ENCODE data around the gene OR51G1. TPM values are rescaled to one million over a fixed set of nuclear protein-coding genes. Genes with fewer than 3 reads are reported as not detected.
"Not testable (repeated sequence)": the region's sequence is repeated elsewhere in the genome, so short reads cannot be mapped to it uniquely, and the experiment has no call there.

OR51G1 gene
- total and polyA plus RNA-seq, 10 of the 15 experiments (the other 5 are each of a cell fraction or from before 2014, with no cell fraction given): not detected

- in situ Hi-C loops (cut with MboI); H3K27ac ChIP-seq (ENCODE audit: control insufficient read depth, insufficient read depth); H3K27me3 ChIP-seq (replicated peaks in 1 of 2; ENCODE audit: control insufficient read depth in 2 of 2, insufficient read depth in 2 of 2, low read length in 1 of 2); POLR2A ChIA-PET; RAD21 ChIA-PET (ENCODE audit: unreplicated experiment); H2AFZ ChIP-seq (ENCODE audit: control insufficient read depth, low read depth, low read length); H3K4me3 ChIP-seq; BruUV-seq (replicated peaks); CTCF ChIA-PET; H3K4me2 ChIP-seq (ENCODE audit: control insufficient read depth, insufficient read depth); H3K36me3 ChIP-seq (ENCODE audit: control insufficient read depth in 2 of 2, insufficient read depth in 2 of 2, low read length in 1 of 2); H3K4me1 ChIP-seq (ENCODE audit: control insufficient read depth, insufficient read depth, low read length); FAIRE-seq; intact Hi-C loops (cut with micrococcal nuclease; ENCODE audit: unreplicated experiment); DNase-seq (ENCODE audit: low read depth, low spot score); H4K20me1 ChIP-seq (ENCODE audit: control insufficient read depth, insufficient read depth); ATAC-seq; H3K9ac ChIP-seq (ENCODE audit: control insufficient read depth, insufficient read depth, low read length); H3K79me2 ChIP-seq (ENCODE audit: control insufficient read depth, insufficient read depth, low read length); H3K9me3 ChIP-seq (replicated peaks; ENCODE audit: control insufficient read depth, insufficient read depth, low read length); SMC1A ChIA-PET (ENCODE audit: uncharacterized antibody, unreplicated experiment): not testable (repeated sequence)
- WGBS (ENCODE audit: insufficient coverage, insufficient replicate concordance, low lambda C conversion rate, missing lambda C conversion rate): 2% methylated on average over 2 of the region's 2 CpGs
Observed at GRCh38 chr11:4955613-4956012, 31.5 kb upstream of the OR51G1 start, which contains the start of gene OR51A2. Gene OR51A2, minus strand, starts transcription at chr11:4955713. Its CDS starts 0 bp downstream, at chr11:4955713.

GRCh38 chr11:4947505-4947904 is 23.4 kb upstream of the OR51G1 start, which contains the start of gene OR51A4:
Gene OR51A4, minus strand, starts transcription at chr11:4947605. Its CDS starts 505 bp downstream, at chr11:4947100.
- no peak within 1 kb of the TSS for H3K9ac ChIP-seq (ENCODE audit: control insufficient read depth, insufficient read depth, low read length)
- H4K20me1 ChIP-seq (ENCODE audit: control insufficient read depth, insufficient read depth): no peaks in the 10 kb centered on the region
- FAIRE-seq (no peak), DNase-seq (ENCODE audit: low read depth, low spot score) (no peak), ATAC-seq (no peak)
- TF ChIP-seq IRF3 (IDR thresholded peaks at IDR 0.05) (no peak), HDAC2 (IDR thresholded peaks at IDR 0.05) (no peak), BHLHE40 (IDR thresholded peaks at IDR 0.05; ENCODE audit: borderline replicate concordance in 1 of 2, low read depth in 2 of 2, low read length in 1 of 2) (no peak), DPF2 (IDR thresholded peaks at IDR 0.05) (no peak), NR2C2 (IDR thresholded peaks at IDR 0.05; ENCODE audit: borderline replicate concordance, control insufficient read depth, insufficient read length, low read depth) (no peak), USF1 (IDR thresholded peaks at IDR 0.05; ENCODE audit: borderline replicate concordance, extremely low read length, insufficient read depth, low read depth, low read length) (no peak), YY1 (IDR thresholded peaks at IDR 0.05; ENCODE audit: low read depth, low read length) (no peak), NRF1 (conservative IDR thresholded peaks at IDR 0.05; ENCODE audit: low read depth, low read length) (no peak), MTA2 (IDR thresholded peaks at IDR 0.05; ENCODE audit: low read depth) (no peak), BACH1 (IDR thresholded peaks at IDR 0.05; ENCODE audit: borderline replicate concordance) (no peak), POLR2AphosphoS5 (IDR thresholded peaks at IDR 0.05; ENCODE audit: low read length) (no peak), ZNF24 (IDR thresholded peaks at IDR 0.05) (no peak), TARDBP (IDR thresholded peaks at IDR 0.05; ENCODE audit: borderline replicate concordance) (no peak)
- POLR2A ChIA-PET: no interaction called here
- H3K9me3 ChIP-seq (replicated peaks; ENCODE audit: control insufficient read depth, insufficient read depth, low read length): no peaks in the 10 kb centered on the region
- no peak within 1 kb of the TSS for H3K4me3 ChIP-seq
- no peak within 1 kb of the TSS for H2AFZ ChIP-seq (ENCODE audit: control insufficient read depth, low read depth, low read length)
- H3K36me3 ChIP-seq (ENCODE audit: control insufficient read depth in 2 of 2, insufficient read depth in 2 of 2, low read length in 1 of 2): no peaks in the 10 kb centered on the region
- H3K27ac ChIP-seq (ENCODE audit: control insufficient read depth, insufficient read depth): no peak within 1 kb of the TSS
- no peaks in the 10 kb centered on the region for H3K4me1 ChIP-seq (ENCODE audit: control insufficient read depth, insufficient read depth, low read length)
- H3K4me2 ChIP-seq (ENCODE audit: control insufficient read depth, insufficient read depth): no peak within 1 kb of the TSS
- CTCF ChIA-PET: no interaction called here
- in situ Hi-C loops (cut with MboI) (no loop called here), intact Hi-C loops (cut with micrococcal nuclease; ENCODE audit: unreplicated experiment) (no loop called here)
- no TSS peak for BruUV-seq (replicated peaks)
- no peaks in the 10 kb centered on the region for H3K27me3 ChIP-seq (replicated peaks in 1 of 2; ENCODE audit: control insufficient read depth in 2 of 2, insufficient read depth in 2 of 2, low read length in 1 of 2)
- no peaks in the 10 kb centered on the region for H3K79me2 ChIP-seq (ENCODE audit: control insufficient read depth, insufficient read depth, low read length)
- RAD21 ChIA-PET (ENCODE audit: unreplicated experiment): no interaction called here
- SMC1A ChIA-PET (ENCODE audit: uncharacterized antibody, unreplicated experiment): no interaction called here

Measured in GM12878 (cell line).